SK-N-SH (cell line): ENCODE results near the gene TOM1L1. TPM values are rescaled to one million over a fixed set of nuclear protein-coding genes. Genes with fewer than 3 reads are reported as not detected.

Experiments used
- CTCF ChIA-PET: fragments of 300-600, 350-600 bp; formaldehyde crosslinking; extraction: SDS; loops from one replicate; lab custom pipeline; 2021; lab: Yijun Ruan, JAX
- POLR2A ChIA-PET: fragments of 350-600 bp; sonication (Branson Sonifier 250); formaldehyde crosslinking; extraction: SDS; loops from one replicate; lab custom pipeline; 2020; ENCODE audit warnings: antibody characterized with exemption, inconsistent platforms; lab: Yijun Ruan, JAX
- DNase-seq: peaks from one replicate; pipeline ENCODE4 v3.0.0; 2012
- H2AFZ ChIP-seq: fragments of 200-600 bp; sonication (generic); 2 replicates; pipeline ENCODE4 v1.8.1; 2016; ENCODE audit warnings: antibody characterized with exemption, mild to moderate bottlenecking, low read depth
- H3F3A ChIP-seq: fragments of 200-600 bp; sonication (generic); replicated peaks from 2 replicates; pipeline ENCODE3; 2016; ENCODE audit warnings: antibody characterized with exemption, mild to moderate bottlenecking; ENCODE audit not compliant: insufficient read depth
- H3K27ac ChIP-seq, 2 experiments: fragments of 200-500 bp in 1 of 2; fragments of 200-600 bp in 1 of 2; sonication (Bioruptor generic) in 1 of 2; sonication (generic), shearing (Covaris generic) in 1 of 2; 2 replicates each; pipeline versions ENCODE4 v1.5.1 to v1.6.1; 2014 to 2016; ENCODE audit warnings: low read depth in 2 of 2, inconsistent platforms in 1 of 2, low read length in 1 of 2, mild to moderate bottlenecking in 1 of 2, mixed read lengths in 1 of 2
- H3K27me3 ChIP-seq: fragments of 200-600 bp; sonication (generic), shearing (Covaris generic); 2 replicates; pipeline ENCODE4 v1.6.1; 2016; ENCODE audit warnings: mixed run types; ENCODE audit not compliant: insufficient read depth
- H3K36me3 ChIP-seq, 2 experiments: fragments of 200-500 bp in 1 of 2; fragments of 200-600 bp in 1 of 2; sonication (Bioruptor generic) in 1 of 2; sonication (generic) in 1 of 2; replicated peaks in 1 of 2; 2 replicates each; pipeline versions ENCODE3 to v1.5.1; 2014 to 2016; ENCODE audit warnings: low read length in 1 of 2, mild to moderate bottlenecking in 1 of 2; ENCODE audit not compliant: insufficient read depth in 2 of 2, control insufficient read depth in 1 of 2
- H3K4me1 ChIP-seq, 2 experiments: fragments of 200-500 bp in 1 of 2; fragments of 200-600 bp in 1 of 2; sonication (Bioruptor generic) in 1 of 2; sonication (generic), shearing (Covaris generic) in 1 of 2; 2 replicates each; pipeline versions ENCODE4 v1.5.1 to v1.6.1; 2014 to 2016; ENCODE audit warnings: low read depth in 1 of 2, low read length in 1 of 2, mixed run types in 1 of 2; ENCODE audit not compliant: insufficient read depth in 2 of 2, control insufficient read depth in 1 of 2
- H3K4me2 ChIP-seq: fragments of 200-600 bp; sonication (generic), shearing (Covaris generic); 2 replicates; pipeline ENCODE4 v1.6.1; 2017; ENCODE audit warnings: mixed run types
- H3K4me3 ChIP-seq, 2 experiments: fragments of 200-500 bp in 1 of 2; fragments of 200-600 bp in 1 of 2; sonication (Bioruptor generic) in 1 of 2; sonication (generic), shearing (Covaris generic) in 1 of 2; 2 replicates each; pipeline versions ENCODE4 v1.5.1 to v1.8.1; 2014 to 2016; ENCODE audit warnings: low read depth in 2 of 2, inconsistent platforms in 1 of 2, low read length in 1 of 2, mild to moderate bottlenecking in 1 of 2, mixed read lengths in 1 of 2, moderate library complexity in 1 of 2
- H3K79me2 ChIP-seq: fragments of 200-600 bp; sonication (generic); 2 replicates; pipeline ENCODE4 v1.8.1; 2017; ENCODE audit warnings: mild to moderate bottlenecking; ENCODE audit not compliant: insufficient read depth
- H3K9ac ChIP-seq: fragments of 200-600 bp; sonication (generic); 2 replicates; pipeline ENCODE4 v1.6.1; 2017; ENCODE audit warnings: mixed run types
- H3K9me2 ChIP-seq: fragments of 200-600 bp; sonication (generic); 2 replicates; pipeline ENCODE4 v1.6.1; 2017; ENCODE audit warnings: mixed run types
- H3K9me3 ChIP-seq: fragments of 200-600 bp; sonication (generic); 2 replicates; pipeline ENCODE4 v1.6.1; 2017; ENCODE audit warnings: mixed run types, mild to moderate bottlenecking, moderate library complexity
- H4K20me1 ChIP-seq: fragments of 200-600 bp; sonication (generic); 2 replicates; pipeline ENCODE4 v1.6.1; 2017; ENCODE audit warnings: mild to moderate bottlenecking, mixed run types; ENCODE audit not compliant: insufficient read depth
- ELF1 ChIP-seq: IDR thresholded peaks from 2 replicates; pipeline ENCODE4 v1.4.0; 2012
- GABPA ChIP-seq: IDR thresholded peaks from 2 replicates; pipeline ENCODE4 v1.4.0; 2012; ENCODE audit warnings: low read depth, mild to moderate bottlenecking
- MXI1 ChIP-seq: IDR thresholded peaks from 2 replicates; pipeline ENCODE4 v1.6.1; 2012; ENCODE audit warnings: mild to moderate bottlenecking, low read depth, low read length, improper control_type of control experiment
- NFIC ChIP-seq: IDR thresholded peaks from 2 replicates; pipeline ENCODE4 v1.4.0; 2012; ENCODE audit warnings: borderline replicate concordance
- NRF1 ChIP-seq: IDR thresholded peaks from 2 replicates; pipeline ENCODE4 v1.6.1; 2012; ENCODE audit warnings: low read depth, mild to moderate bottlenecking, low read length
- RCOR1 ChIP-seq: fragments of 150-350 bp; IDR thresholded peaks from 2 replicates; pipeline ENCODE4 v1.6.1; 2017; ENCODE audit warnings: antibody characterized with exemption, low read length
- RFX5 ChIP-seq: IDR thresholded peaks from 2 replicates; pipeline ENCODE4 v1.6.1; 2012; ENCODE audit warnings: mild to moderate bottlenecking, improper control_type of control experiment, low read length
- SMC3 ChIP-seq: IDR thresholded peaks from 2 replicates; pipeline ENCODE4 v1.6.1; 2012; ENCODE audit warnings: low read depth, low read length, improper control_type of control experiment
- TAF1 ChIP-seq: IDR thresholded peaks from 2 replicates; pipeline ENCODE4 v1.6.1; 2012; ENCODE audit warnings: low read depth, mild to moderate bottlenecking, low read length, moderate library complexity, borderline replicate concordance
- TEAD4 ChIP-seq: IDR thresholded peaks from 2 replicates; pipeline ENCODE4 v1.4.0; 2012; ENCODE audit warnings: mild to moderate bottlenecking, borderline replicate concordance; ENCODE audit not compliant: insufficient read depth
- YY1 ChIP-seq: IDR thresholded peaks from 2 replicates; pipeline ENCODE4 v1.4.0; 2012; ENCODE audit warnings: low read depth, mild to moderate bottlenecking
- WGBS: methylation state at CpG from one replicate; pipeline ENCODE4 v1.1.6; 2017; ENCODE audit warnings: low lambda C conversion rate; 5-methylcytosine and 5-hydroxymethylcytosine counted together
- polyA plus RNA-seq, 3 experiments: library from polyadenylated mRNA; depleted of rRNA; stranded (reverse); fragments of >200 nt; gene quantifications; 2 replicates each; pipeline ENCODE4 v1.2.3, GENCODE V29; 2012
- TF ChIP-seq, protein P1 (sequence below): IDR thresholded peaks from 2 replicates; pipeline ENCODE4 v1.4.0; 2012; ENCODE audit warnings: low read depth, borderline replicate concordance
- TF ChIP-seq, protein P2 (sequence below): IDR thresholded peaks from 2 replicates; pipeline ENCODE4 v1.4.0; 2012; ENCODE audit warnings: low read depth
- TF ChIP-seq, protein P3 (sequence below): fragments of 200-600 bp; sonication (generic); IDR thresholded peaks from 2 replicates; pipeline ENCODE4 v1.6.1; 2017; ENCODE audit warnings: antibody characterized with exemption, mild to moderate bottlenecking, moderate library complexity

TOM1L1 gene
- polyA plus RNA-seq, 1 of the 3 experiments (the other 2 are of a cell fraction), result 46.5 TPM

DNA sequence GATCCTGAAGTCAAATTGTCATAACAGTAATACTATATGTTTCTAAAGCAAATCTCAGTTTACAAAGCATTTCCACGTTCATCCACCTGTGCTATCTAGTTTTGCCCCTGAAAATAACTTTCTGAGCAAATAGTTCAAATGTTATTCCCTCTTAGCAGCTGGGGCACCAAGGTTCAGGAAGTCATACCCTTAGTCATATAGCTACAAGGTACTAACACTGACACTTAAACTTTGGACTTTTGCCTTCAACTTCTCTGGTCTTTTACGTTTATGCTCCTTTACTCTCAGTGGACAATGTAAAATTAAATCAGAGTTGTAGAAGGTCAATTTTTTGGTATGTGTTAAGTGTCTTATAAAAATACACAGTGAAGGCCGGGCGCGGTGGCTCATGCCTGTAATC is 34.8 kb downstream of the TOM1L1 start:
- no peak overlapping the region for H3K4me3 ChIP-seq
- no peaks in the 10 kb centered on the region for H3F3A ChIP-seq
- no peaks in the 10 kb centered on the region for H3K9me2 ChIP-seq
- H3K27me3 ChIP-seq, result no peaks in the 10 kb centered on the region
- H3K36me3 ChIP-seq, result peaks cover 63 to 73% of the 10 kb centered on the region in 2 experiments
- H2AFZ ChIP-seq, result no peak overlapping the region
- H3K27ac ChIP-seq, result no peak overlapping the region
- H4K20me1 ChIP-seq, result no peaks in the 10 kb centered on the region
- WGBS, result 94% methylated on average over 5 of the region's 5 CpGs
- H3K79me2 ChIP-seq, result no peaks in the 10 kb centered on the region
- H3K4me1 ChIP-seq, result no peaks in the 10 kb centered on the region
- ChIA-PET CTCF (interaction anchor here (1.3 to 1.8 kb wide), 2 partner anchors 17 to 29 kb away, joined by 4 to 5 read pairs; no protein-coding TSS in a partner anchor), POLR2A (no interaction called here)
- no peak overlapping the region for H3K4me2 ChIP-seq
- no peak overlapping the region for H3K9ac ChIP-seq
- TF ChIP-seq, protein P1, sequence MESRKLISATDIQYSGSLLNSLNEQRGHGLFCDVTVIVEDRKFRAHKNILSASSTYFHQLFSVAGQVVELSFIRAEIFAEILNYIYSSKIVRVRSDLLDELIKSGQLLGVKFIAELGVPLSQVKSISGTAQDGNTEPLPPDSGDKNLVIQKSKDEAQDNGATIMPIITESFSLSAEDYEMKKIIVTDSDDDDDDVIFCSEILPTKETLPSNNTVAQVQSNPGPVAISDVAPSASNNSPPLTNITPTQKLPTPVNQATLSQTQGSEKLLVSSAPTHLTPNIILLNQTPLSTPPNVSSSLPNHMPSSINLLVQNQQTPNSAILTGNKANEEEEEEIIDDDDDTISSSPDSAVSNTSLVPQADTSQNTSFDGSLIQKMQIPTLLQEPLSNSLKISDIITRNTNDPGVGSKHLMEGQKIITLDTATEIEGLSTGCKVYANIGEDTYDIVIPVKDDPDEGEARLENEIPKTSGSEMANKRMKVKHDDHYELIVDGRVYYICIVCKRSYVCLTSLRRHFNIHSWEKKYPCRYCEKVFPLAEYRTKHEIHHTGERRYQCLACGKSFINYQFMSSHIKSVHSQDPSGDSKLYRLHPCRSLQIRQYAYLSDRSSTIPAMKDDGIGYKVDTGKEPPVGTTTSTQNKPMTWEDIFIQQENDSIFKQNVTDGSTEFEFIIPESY, result no peak
- TF ChIP-seq, protein P2, sequence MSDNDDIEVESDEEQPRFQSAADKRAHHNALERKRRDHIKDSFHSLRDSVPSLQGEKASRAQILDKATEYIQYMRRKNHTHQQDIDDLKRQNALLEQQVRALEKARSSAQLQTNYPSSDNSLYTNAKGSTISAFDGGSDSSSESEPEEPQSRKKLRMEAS, result no peak
- TF ChIP-seq RCOR1, result no peak
- no peak for TF ChIP-seq SMC3
- no peak for TF ChIP-seq ELF1
- TF ChIP-seq TAF1, result no peak
- no peaks in the 10 kb centered on the region for H3K9me3 ChIP-seq
- DNase-seq, result no peak

DNA sequence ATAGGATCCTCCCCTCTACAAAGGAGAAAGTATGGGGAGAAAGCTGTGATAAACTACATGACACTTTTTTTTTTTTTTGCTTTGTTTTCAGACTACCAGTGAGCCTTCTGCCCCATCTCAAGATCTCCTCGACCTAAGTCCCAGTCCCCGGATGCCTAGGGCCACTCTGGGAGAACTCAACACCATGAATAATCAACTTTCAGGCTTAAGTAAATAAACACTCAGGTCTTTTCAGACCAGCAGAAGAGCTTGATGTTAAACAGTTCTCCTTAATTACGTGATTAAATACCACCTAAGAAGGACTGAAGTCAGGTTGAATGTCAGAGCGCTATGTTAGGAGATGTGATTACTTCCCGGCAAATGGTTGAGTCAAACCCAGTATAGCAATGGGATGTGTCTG is 36.4 kb downstream of the TOM1L1 start:
- POLR2A ChIA-PET, result no interaction called here
- H3K27ac ChIP-seq, result no peak overlapping the region

More for the DNA sequence above, 36.4 kb downstream of the TOM1L1 start:
- Histone ChIP-seq H3K4me3 (no peak overlapping the region), H3K4me1 (no peaks in the 10 kb centered on the region), H3K9me2 (no peaks in the 10 kb centered on the region), H3F3A (no peaks in the 10 kb centered on the region), H3K9ac (no peak overlapping the region), H3K4me2 (no peak overlapping the region), H3K9me3 (no peaks in the 10 kb centered on the region), H3K36me3 (peaks cover 67 to 72% of the 10 kb centered on the region in 2 experiments), H2AFZ (no peak overlapping the region), H4K20me1 (no peaks in the 10 kb centered on the region), H3K27me3 (no peaks in the 10 kb centered on the region), H3K79me2 (no peaks in the 10 kb centered on the region)
- TF ChIP-seq MXI1, result no peak
- no peak for TF ChIP-seq GABPA
- TF ChIP-seq, protein P3, sequence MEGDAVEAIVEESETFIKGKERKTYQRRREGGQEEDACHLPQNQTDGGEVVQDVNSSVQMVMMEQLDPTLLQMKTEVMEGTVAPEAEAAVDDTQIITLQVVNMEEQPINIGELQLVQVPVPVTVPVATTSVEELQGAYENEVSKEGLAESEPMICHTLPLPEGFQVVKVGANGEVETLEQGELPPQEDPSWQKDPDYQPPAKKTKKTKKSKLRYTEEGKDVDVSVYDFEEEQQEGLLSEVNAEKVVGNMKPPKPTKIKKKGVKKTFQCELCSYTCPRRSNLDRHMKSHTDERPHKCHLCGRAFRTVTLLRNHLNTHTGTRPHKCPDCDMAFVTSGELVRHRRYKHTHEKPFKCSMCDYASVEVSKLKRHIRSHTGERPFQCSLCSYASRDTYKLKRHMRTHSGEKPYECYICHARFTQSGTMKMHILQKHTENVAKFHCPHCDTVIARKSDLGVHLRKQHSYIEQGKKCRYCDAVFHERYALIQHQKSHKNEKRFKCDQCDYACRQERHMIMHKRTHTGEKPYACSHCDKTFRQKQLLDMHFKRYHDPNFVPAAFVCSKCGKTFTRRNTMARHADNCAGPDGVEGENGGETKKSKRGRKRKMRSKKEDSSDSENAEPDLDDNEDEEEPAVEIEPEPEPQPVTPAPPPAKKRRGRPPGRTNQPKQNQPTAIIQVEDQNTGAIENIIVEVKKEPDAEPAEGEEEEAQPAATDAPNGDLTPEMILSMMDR, result no peak
- TF ChIP-seq RFX5, result no peak
- TF ChIP-seq YY1, result no peak
- TF ChIP-seq TEAD4, result no peak
- TF ChIP-seq NFIC, result no peak
- no peak for TF ChIP-seq NRF1
- WGBS, result 88% methylated on average over 5 of the region's 5 CpGs
- no peak for DNase-seq
- CTCF ChIA-PET, result interaction anchor here (1.1 to 1.8 kb wide), 2 partner anchors 18 to 24 kb away, joined by 3 to 5 read pairs; no protein-coding TSS in a partner anchor
